ENCODE results near the gene GPATCH2L.
A peak's percentile ranks its signal among the peaks of the same experiment; 100 is the strongest.

The GPATCH2L gene
- long read RNA-seq, full-length matches to known transcripts = 9 of 46 reads
- long read RNA-seq, partial matches to known transcripts = 11 of 46 reads
- long read RNA-seq, other reads (novel, unspliced or antisense) = 26 of 46 reads

DNA sequence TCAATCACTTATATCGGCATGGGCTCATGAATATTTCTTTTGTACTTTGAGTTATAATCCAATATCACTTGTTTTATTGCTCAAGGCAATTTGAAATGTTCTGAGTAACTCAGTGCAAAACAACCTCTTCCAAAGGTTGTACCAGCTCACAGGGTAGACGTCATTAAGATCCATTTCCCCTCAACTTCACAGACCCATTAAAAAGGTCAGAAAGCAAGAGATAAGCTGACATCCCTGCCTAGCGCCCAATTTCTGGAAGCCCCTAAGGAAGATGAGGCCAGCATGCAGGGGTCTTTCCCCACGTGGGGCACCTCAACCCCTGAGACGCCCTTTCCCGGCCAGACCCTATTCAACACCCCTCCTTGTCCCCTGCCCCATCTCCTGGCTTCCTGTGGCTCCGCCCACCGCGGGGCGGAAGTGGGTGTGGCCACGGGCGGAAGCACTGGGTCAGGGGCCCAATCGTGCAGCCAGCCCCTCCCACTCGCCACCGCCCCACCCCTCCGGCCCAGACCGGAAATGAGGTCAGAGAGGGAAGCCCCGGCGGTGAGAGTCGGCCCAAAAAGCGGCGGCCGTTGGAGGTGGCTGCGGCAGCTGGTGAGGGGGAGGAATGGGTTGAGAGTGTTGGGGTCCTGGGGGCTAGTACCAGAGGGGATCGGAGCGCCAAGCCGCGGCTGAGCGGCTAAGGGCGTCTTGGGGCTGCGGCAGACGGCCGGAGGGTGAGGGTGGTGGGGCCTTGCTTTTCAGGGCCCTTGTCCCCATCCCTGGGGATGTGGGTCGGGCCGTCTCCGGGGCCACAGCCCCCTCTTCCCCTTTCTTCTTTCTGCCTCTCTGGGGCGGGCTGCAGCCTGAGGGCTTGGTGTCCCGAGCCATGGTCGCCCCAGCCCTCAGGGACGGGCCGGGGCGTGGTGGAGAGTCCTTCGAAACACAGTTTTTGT, at the start of gene GPATCH2L:
Gene GPATCH2L (plus strand): TSS at position 525 of the 935 bp plus-strand sequence. CDS start 2,442 bp downstream, outside the sequence.
- H3K4me3 ChIP-seq (replicated peaks; ENCODE audit: insufficient read depth, low read length) = peak within 1 kb of the TSS; percentile 56
- TF ChIP-seq POLR2AphosphoS5 (IDR thresholded peaks at IDR 0.05; ENCODE audit: low read depth) = peak; percentile 71
- TF ChIP-seq SPI1 (IDR thresholded peaks at IDR 0.05; ENCODE audit: borderline replicate concordance, low read depth) = peak; percentile 52; the same call in 1 of the 2 replicates
- TF ChIP-seq GABPA (IDR thresholded peaks at IDR 0.05; ENCODE audit: low read depth) = peak; percentile 63; the same call in 1 of the 2 replicates
- TF ChIP-seq, protein P1, sequence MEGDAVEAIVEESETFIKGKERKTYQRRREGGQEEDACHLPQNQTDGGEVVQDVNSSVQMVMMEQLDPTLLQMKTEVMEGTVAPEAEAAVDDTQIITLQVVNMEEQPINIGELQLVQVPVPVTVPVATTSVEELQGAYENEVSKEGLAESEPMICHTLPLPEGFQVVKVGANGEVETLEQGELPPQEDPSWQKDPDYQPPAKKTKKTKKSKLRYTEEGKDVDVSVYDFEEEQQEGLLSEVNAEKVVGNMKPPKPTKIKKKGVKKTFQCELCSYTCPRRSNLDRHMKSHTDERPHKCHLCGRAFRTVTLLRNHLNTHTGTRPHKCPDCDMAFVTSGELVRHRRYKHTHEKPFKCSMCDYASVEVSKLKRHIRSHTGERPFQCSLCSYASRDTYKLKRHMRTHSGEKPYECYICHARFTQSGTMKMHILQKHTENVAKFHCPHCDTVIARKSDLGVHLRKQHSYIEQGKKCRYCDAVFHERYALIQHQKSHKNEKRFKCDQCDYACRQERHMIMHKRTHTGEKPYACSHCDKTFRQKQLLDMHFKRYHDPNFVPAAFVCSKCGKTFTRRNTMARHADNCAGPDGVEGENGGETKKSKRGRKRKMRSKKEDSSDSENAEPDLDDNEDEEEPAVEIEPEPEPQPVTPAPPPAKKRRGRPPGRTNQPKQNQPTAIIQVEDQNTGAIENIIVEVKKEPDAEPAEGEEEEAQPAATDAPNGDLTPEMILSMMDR (IDR thresholded peaks at IDR 0.05; ENCODE audit: insufficient read depth, low read length) = no peak
- no peaks in the 10 kb centered on the region for H3K27me3 ChIP-seq (ENCODE audit: insufficient read depth, poor library complexity, severe bottlenecking)
- DNase-seq (ENCODE audit: low read depth in 1 of 2, low spot score in 1 of 2) = peak; percentile 55 to 88
- peak within 1 kb of the TSS; percentile 90 for H3K27ac ChIP-seq (replicated peaks)

DNA sequence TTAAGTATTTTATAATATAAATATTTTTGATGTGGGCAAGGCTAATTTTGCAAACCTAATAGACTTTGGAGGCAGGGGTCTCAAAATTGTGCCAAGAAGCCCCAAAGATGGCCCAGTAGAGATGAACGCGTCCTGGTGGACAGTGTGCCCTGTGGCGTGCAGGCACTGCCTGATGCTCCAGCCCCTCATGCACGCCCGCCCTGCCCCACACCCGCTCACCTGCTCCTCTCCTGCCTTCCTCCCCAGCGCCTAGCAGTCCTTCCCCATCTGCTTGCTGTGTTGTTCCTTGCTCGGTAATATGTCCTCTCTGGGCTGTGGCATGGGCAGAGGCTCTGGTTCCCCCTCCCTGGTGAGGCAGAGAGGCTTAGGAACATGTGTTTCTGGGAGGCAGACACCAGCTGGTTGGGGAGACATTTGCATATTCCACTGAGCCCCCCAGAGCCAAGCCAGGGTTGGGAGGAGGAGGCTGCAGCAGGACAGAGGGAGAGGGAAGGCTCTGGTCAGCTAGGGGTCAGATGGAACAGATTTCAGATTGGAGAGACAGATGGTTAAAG, 46.8 kb upstream of the GPATCH2L start:
- Histone ChIP-seq H3K4me3 (replicated peaks; ENCODE audit: insufficient read depth, low read length) (no peak overlapping the region), H3K27me3 (ENCODE audit: insufficient read depth, poor library complexity, severe bottlenecking) (no peaks in the 10 kb centered on the region), H3K27ac (replicated peaks) (no peak overlapping the region)
- no peak for DNase-seq (ENCODE audit: low read depth in 1 of 2, low spot score in 1 of 2)
- no peak for TF ChIP-seq SPI1 (IDR thresholded peaks at IDR 0.05; ENCODE audit: borderline replicate concordance, low read depth)
- TF ChIP-seq POLR2AphosphoS5 (IDR thresholded peaks at IDR 0.05; ENCODE audit: low read depth) = no peak
- TF ChIP-seq, protein P2, sequence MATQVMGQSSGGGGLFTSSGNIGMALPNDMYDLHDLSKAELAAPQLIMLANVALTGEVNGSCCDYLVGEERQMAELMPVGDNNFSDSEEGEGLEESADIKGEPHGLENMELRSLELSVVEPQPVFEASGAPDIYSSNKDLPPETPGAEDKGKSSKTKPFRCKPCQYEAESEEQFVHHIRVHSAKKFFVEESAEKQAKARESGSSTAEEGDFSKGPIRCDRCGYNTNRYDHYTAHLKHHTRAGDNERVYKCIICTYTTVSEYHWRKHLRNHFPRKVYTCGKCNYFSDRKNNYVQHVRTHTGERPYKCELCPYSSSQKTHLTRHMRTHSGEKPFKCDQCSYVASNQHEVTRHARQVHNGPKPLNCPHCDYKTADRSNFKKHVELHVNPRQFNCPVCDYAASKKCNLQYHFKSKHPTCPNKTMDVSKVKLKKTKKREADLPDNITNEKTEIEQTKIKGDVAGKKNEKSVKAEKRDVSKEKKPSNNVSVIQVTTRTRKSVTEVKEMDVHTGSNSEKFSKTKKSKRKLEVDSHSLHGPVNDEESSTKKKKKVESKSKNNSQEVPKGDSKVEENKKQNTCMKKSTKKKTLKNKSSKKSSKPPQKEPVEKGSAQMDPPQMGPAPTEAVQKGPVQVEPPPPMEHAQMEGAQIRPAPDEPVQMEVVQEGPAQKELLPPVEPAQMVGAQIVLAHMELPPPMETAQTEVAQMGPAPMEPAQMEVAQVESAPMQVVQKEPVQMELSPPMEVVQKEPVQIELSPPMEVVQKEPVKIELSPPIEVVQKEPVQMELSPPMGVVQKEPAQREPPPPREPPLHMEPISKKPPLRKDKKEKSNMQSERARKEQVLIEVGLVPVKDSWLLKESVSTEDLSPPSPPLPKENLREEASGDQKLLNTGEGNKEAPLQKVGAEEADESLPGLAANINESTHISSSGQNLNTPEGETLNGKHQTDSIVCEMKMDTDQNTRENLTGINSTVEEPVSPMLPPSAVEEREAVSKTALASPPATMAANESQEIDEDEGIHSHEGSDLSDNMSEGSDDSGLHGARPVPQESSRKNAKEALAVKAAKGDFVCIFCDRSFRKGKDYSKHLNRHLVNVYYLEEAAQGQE (IDR thresholded peaks at IDR 0.05; ENCODE audit: insufficient replicate concordance, low read depth) = no peak
- TF ChIP-seq, protein P1 (IDR thresholded peaks at IDR 0.05; ENCODE audit: insufficient read depth, low read length) = no peak
- no peak for TF ChIP-seq GABPA (IDR thresholded peaks at IDR 0.05; ENCODE audit: low read depth)

DNA sequence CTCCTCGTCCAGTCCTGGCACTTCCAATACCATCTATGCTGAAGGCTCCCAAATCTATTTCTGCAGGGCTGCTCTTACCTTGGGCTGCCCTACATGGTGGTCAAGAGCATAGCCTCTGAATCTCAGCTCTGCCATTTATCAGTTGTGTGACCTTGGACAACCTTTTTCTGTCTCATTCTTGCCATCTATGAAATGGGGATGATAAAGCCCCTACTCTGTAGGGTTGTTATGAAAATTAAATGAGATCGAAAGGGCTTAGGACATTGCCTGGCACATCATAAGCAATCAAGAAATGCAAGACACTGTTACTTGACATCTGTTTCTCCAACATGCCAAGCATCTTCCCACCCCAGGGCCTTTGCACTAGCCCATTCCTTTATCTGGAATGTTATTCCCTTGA, 45.5 kb upstream of the GPATCH2L start:
- H3K27me3 ChIP-seq (ENCODE audit: insufficient read depth, poor library complexity, severe bottlenecking) = no peaks in the 10 kb centered on the region
- no peak overlapping the region for H3K27ac ChIP-seq (replicated peaks)
- no peak for DNase-seq (ENCODE audit: low read depth in 1 of 2, low spot score in 1 of 2)
- TF ChIP-seq SPI1 (IDR thresholded peaks at IDR 0.05; ENCODE audit: borderline replicate concordance, low read depth) (no peak), POLR2AphosphoS5 (IDR thresholded peaks at IDR 0.05; ENCODE audit: low read depth) (no peak), GABPA (IDR thresholded peaks at IDR 0.05; ENCODE audit: low read depth) (no peak)
- TF ChIP-seq, protein P1 (IDR thresholded peaks at IDR 0.05; ENCODE audit: insufficient read depth, low read length) = no peak
- TF ChIP-seq, protein P2 (IDR thresholded peaks at IDR 0.05; ENCODE audit: insufficient replicate concordance, low read depth) = no peak
- H3K4me3 ChIP-seq (replicated peaks; ENCODE audit: insufficient read depth, low read length) = no peak overlapping the region
